B cell (primary cell): ENCODE results near the gene COL4A6.

Source experiments
- CTCF ChIP-seq: fragments of 200-600 bp; IDR thresholded peaks from one replicate; pipeline ENCODE4 v1.8.0; 2022; ENCODE audit warnings: antibody characterized with exemption, mild to moderate bottlenecking
- EZH2 ChIP-seq: IDR thresholded peaks from 2 replicates; pipeline ENCODE4 v1.6.1; 2012; ENCODE audit warnings: borderline replicate concordance, low read depth, mild to moderate bottlenecking, moderate library complexity, low read length; ENCODE audit not compliant: insufficient read depth, poor library complexity, severe bottlenecking

- no peak for TF ChIP-seq CTCF
- no peak for TF ChIP-seq EZH2
These were observed 323.7 kb downstream of the COL4A6 start for GRCh38 chrX:108114541-108114940.
